ENCODE results near the gene CUL2. TPM values are rescaled to one million over a fixed set of nuclear protein-coding genes. Genes with fewer than 3 reads are reported as not detected.

Gene CUL2
- polyA plus RNA-seq, 1 of the 3 experiments (the other 2 are of a cell fraction) = 13.1 TPM

DNA sequence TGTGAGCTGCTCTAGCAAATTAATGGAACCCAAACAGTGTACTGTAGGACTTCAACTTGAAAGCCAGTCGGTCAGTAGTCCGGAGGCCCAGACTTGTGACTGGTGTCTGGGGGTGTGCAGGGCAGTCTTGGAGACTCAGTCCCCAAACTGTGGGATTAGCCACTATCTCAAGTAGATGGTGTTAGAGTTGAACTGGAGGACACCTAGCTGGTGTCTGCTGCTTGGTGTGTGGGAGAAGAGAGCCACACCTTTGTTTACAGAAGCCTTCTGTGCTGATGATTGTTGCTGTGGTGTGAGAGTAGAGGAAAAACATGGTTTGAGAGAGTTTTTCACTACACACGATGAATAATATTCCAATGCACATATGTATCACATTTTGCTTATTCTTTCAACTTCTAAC lies 47.4 kb downstream of the CUL2 start:
- Histone ChIP-seq H3K27ac (ENCODE audit: low read depth in 2 of 2, low read length in 1 of 2) (peak overlapping the region in 1 of 2 experiments; percentile 83; a peak in 1 of 4 replicates), H3K4me2 (no peak overlapping the region), H2AFZ (ENCODE audit: low read depth) (no peak overlapping the region), H3K9me3 (no peaks in the 10 kb centered on the region), H3K9me2 (no peaks in the 10 kb centered on the region), H3K4me1 (ENCODE audit: control insufficient read depth in 1 of 2, insufficient read depth in 2 of 2, low read depth in 1 of 2, low read length in 1 of 2) (peaks cover 0 to 18% of the 10 kb centered on the region in 2 experiments; a peak in 2 of 4 replicates), H3K27me3 (ENCODE audit: insufficient read depth) (no peaks in the 10 kb centered on the region), H3K36me3 (replicated peaks in 1 of 2; ENCODE audit: control insufficient read depth in 1 of 2, insufficient read depth in 2 of 2, low read length in 1 of 2) (peaks cover 14 to 48% of the 10 kb centered on the region in 2 experiments), H3K4me3 (ENCODE audit: low read depth in 2 of 2, low read length in 1 of 2) (no peak overlapping the region), H3F3A (replicated peaks; ENCODE audit: insufficient read depth) (peaks cover 16% of the 10 kb centered on the region), H3K79me2 (ENCODE audit: insufficient read depth) (peaks cover 11% of the 10 kb centered on the region), H4K20me1 (ENCODE audit: insufficient read depth) (no peaks in the 10 kb centered on the region), H3K9ac (no peak overlapping the region)
- DNase-seq = no peak
- POLR2A ChIA-PET = interaction anchor here (0.6 kb wide), 1 partner anchor 93 kb away, joined by 5 read pairs; no protein-coding TSS in a partner anchor
- TF ChIP-seq FOXM1 (IDR thresholded peaks at IDR 0.05; ENCODE audit: low read depth) (no peak), CHD2 (IDR thresholded peaks at IDR 0.05; ENCODE audit: low read length, partially characterized antibody) (no peak), EZH2phosphoT487 (IDR thresholded peaks at IDR 0.05; ENCODE audit: borderline replicate concordance, low read depth) (no peak), TAF1 (IDR thresholded peaks at IDR 0.05; ENCODE audit: borderline replicate concordance, low read depth, low read length) (no peak), SMC3 (IDR thresholded peaks at IDR 0.05; ENCODE audit: low read depth, low read length) (no peak), TCF12 (IDR thresholded peaks at IDR 0.05) (no peak), MAX (IDR thresholded peaks at IDR 0.05; ENCODE audit: low read depth) (no peak), YY1 (IDR thresholded peaks at IDR 0.05; ENCODE audit: low read depth) (no peak), NFIC (IDR thresholded peaks at IDR 0.05; ENCODE audit: borderline replicate concordance) (no peak)
- TF ChIP-seq, protein P1, sequence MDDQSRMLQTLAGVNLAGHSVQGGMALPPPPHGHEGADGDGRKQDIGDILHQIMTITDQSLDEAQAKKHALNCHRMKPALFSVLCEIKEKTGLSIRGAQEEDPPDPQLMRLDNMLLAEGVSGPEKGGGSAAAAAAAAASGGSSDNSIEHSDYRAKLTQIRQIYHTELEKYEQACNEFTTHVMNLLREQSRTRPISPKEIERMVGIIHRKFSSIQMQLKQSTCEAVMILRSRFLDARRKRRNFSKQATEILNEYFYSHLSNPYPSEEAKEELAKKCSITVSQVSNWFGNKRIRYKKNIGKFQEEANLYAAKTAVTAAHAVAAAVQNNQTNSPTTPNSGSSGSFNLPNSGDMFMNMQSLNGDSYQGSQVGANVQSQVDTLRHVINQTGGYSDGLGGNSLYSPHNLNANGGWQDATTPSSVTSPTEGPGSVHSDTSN (IDR thresholded peaks at IDR 0.05) = no peak
- TF ChIP-seq, protein P2, sequence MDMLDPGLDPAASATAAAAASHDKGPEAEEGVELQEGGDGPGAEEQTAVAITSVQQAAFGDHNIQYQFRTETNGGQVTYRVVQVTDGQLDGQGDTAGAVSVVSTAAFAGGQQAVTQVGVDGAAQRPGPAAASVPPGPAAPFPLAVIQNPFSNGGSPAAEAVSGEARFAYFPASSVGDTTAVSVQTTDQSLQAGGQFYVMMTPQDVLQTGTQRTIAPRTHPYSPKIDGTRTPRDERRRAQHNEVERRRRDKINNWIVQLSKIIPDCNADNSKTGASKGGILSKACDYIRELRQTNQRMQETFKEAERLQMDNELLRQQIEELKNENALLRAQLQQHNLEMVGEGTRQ (IDR thresholded peaks at IDR 0.05; ENCODE audit: borderline replicate concordance, low read depth, low read length) = no peak
- CTCF ChIA-PET = interaction anchor here (1.3 kb wide), 1 partner anchor 8 kb away, joined by 3 read pairs; no protein-coding TSS in a partner anchor
- WGBS (ENCODE audit: low lambda C conversion rate) = 84% methylated on average over 3 of the region's 3 CpGs

GRCh38 chr10:35041502-35041879 lies 48.6 kb downstream of the CUL2 start:
- Histone ChIP-seq H4K20me1 (ENCODE audit: insufficient read depth) (no peaks in the 10 kb centered on the region), H3K4me1 (ENCODE audit: control insufficient read depth in 1 of 2, insufficient read depth in 2 of 2, low read depth in 1 of 2, low read length in 1 of 2) (peaks cover 0 to 18% of the 10 kb centered on the region in 2 experiments; a peak in 2 of 4 replicates), H3K79me2 (ENCODE audit: insufficient read depth) (peaks cover 11% of the 10 kb centered on the region), H3K36me3 (replicated peaks in 1 of 2; ENCODE audit: control insufficient read depth in 1 of 2, insufficient read depth in 2 of 2, low read length in 1 of 2) (peaks cover 16 to 51% of the 10 kb centered on the region in 2 experiments), H3K9ac (no peak overlapping the region; the same call in 1 of the 2 replicates), H3K27ac (ENCODE audit: low read depth in 2 of 2, low read length in 1 of 2) (peak overlapping the region in 1 of 2 experiments; percentile 83; a peak in 2 of 4 replicates), H3K4me2 (peak overlapping the region; percentile 32), H3K27me3 (ENCODE audit: insufficient read depth) (no peaks in the 10 kb centered on the region), H2AFZ (ENCODE audit: low read depth) (no peak overlapping the region), H3K9me2 (no peaks in the 10 kb centered on the region), H3K4me3 (ENCODE audit: low read depth in 2 of 2, low read length in 1 of 2) (no peak overlapping the region), H3K9me3 (no peaks in the 10 kb centered on the region), H3F3A (replicated peaks; ENCODE audit: insufficient read depth) (peaks cover 16% of the 10 kb centered on the region)
- 62% methylated on average over 9 of the region's 9 CpGs for WGBS (ENCODE audit: low lambda C conversion rate)
- DNase-seq = no peak
- ChIA-PET CTCF (interaction anchor here (1.1 to 1.2 kb wide), 2 partner anchors 14 to 47 kb away, joined by 4 read pairs; no protein-coding TSS in a partner anchor), POLR2A (no interaction called here)
- TF ChIP-seq YY1 (IDR thresholded peaks at IDR 0.05; ENCODE audit: low read depth) (no peak), RFX5 (IDR thresholded peaks at IDR 0.05; ENCODE audit: low read length) (no peak), MAX (IDR thresholded peaks at IDR 0.05; ENCODE audit: low read depth) (no peak), NRF1 (IDR thresholded peaks at IDR 0.05; ENCODE audit: low read depth, low read length) (no peak), FOXM1 (IDR thresholded peaks at IDR 0.05; ENCODE audit: low read depth) (no peak), EP300 (IDR thresholded peaks at IDR 0.05; ENCODE audit: borderline replicate concordance in 1 of 2, low read depth in 1 of 2, low read length in 1 of 2) (no peak), TAF1 (IDR thresholded peaks at IDR 0.05; ENCODE audit: borderline replicate concordance, low read depth, low read length) (no peak), GATA2 (CRISPR knock-in tag; IDR thresholded peaks at IDR 0.05) (no peak), TEAD4 (IDR thresholded peaks at IDR 0.05; ENCODE audit: borderline replicate concordance, insufficient read depth) (no peak), IRF3 (IDR thresholded peaks at IDR 0.05; ENCODE audit: low read depth, low read length) (no peak)
- TF ChIP-seq, protein P3, sequence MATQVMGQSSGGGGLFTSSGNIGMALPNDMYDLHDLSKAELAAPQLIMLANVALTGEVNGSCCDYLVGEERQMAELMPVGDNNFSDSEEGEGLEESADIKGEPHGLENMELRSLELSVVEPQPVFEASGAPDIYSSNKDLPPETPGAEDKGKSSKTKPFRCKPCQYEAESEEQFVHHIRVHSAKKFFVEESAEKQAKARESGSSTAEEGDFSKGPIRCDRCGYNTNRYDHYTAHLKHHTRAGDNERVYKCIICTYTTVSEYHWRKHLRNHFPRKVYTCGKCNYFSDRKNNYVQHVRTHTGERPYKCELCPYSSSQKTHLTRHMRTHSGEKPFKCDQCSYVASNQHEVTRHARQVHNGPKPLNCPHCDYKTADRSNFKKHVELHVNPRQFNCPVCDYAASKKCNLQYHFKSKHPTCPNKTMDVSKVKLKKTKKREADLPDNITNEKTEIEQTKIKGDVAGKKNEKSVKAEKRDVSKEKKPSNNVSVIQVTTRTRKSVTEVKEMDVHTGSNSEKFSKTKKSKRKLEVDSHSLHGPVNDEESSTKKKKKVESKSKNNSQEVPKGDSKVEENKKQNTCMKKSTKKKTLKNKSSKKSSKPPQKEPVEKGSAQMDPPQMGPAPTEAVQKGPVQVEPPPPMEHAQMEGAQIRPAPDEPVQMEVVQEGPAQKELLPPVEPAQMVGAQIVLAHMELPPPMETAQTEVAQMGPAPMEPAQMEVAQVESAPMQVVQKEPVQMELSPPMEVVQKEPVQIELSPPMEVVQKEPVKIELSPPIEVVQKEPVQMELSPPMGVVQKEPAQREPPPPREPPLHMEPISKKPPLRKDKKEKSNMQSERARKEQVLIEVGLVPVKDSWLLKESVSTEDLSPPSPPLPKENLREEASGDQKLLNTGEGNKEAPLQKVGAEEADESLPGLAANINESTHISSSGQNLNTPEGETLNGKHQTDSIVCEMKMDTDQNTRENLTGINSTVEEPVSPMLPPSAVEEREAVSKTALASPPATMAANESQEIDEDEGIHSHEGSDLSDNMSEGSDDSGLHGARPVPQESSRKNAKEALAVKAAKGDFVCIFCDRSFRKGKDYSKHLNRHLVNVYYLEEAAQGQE (IDR thresholded peaks at IDR 0.05; ENCODE audit: low read depth, low read length) = no peak
- TF ChIP-seq, protein P2 (IDR thresholded peaks at IDR 0.05; ENCODE audit: borderline replicate concordance, low read depth, low read length) = no peak

Data from SK-N-SH (cell line).